ENCODE results near the gene SPOP.
A peak's percentile ranks its signal among the peaks of the same experiment; 100 is the strongest.
"Not testable (repeated sequence)": the region's sequence is repeated elsewhere in the genome, so short reads cannot be mapped to it uniquely, and the experiment has no call there.

SPOP gene

DNA sequence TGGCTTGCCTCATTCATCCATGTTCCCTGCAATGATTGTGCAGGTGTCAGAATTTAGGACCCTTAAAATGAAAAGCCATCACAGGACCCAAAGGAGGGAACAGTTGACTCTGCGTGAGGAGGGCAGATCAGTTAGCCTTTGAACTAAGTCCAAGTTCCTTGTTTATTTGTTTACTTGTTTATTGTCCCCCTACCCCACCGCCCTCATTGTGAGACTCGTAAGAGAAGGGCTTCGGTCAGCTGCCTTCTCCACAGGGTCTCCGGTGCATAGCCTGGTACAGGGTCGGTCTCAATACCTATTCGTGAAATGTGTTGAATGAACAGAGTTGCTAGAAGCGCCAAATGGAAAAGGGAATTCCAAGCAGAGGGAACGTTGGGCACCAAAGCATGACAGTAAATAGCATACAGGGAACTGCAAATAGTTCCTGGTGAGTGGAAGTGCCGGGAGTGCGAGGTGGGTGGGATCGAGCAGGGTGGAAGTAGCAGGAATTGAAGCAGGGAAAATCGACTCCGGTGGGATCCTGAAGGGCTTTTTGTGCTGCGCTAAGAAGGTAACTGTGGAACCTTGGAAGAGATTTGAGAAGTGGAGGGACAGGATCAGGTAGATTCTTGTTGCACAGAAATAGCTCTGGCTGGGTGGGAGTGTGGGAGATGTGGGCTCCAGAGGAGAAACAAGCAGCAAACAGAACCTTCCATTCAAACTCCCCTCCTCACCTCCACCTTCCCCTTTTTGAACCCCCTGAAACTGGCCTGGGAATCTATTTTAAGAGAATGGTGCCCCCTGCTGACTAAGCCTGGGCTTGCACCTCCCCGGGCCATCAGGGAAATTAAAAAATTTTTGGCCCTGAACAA is 17.2 kb upstream of the SPOP start:
- DNase-seq, result peak; percentile 70 to 71

DNA sequence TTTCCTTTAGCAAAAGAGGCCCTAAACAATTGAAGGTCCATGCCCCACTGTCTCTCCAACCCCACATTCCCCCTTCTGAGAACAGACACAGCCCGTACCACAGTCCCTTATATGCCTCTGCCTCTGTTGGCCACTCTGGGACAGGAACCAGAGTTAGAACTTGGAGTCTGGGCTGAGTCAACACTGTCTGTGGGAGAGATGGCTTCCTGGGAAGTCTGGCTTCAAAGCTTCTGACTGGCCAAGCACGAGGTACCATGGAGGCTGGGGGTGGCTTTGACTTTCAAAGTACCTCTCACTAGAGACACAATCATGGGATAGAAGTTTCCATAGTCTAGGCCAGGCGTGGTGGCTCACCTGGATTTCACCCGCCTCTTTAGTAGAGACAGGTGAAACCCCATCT is 14.9 kb upstream of the SPOP start:
- DNase-seq, result no peak

DNA sequence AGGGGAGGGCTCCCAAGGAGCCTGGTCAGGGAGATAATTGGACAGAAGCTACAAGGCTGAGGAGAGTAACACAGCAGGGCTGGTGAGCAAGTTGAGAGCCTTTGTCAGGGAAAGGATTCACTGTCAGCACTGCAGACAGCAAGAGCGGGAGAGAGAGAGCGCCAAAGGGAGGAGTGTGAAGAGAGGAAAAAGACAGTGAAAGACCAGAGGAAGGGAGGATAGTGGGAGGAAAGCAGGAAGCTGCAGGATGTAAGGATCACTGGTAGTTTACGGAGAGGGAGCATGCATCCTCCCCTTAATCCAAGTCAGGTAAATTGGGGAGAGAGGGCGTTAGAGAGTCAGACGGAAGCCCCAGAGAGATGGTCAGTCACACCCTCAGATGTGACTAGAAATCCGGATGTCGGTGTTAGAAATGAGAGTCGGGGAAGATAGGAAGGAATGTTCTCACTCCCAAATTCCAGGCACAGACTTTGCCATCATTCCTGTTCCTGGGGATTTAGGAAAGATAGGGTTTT is 13.8 kb upstream of the SPOP start:
- no peak for DNase-seq

DNA sequence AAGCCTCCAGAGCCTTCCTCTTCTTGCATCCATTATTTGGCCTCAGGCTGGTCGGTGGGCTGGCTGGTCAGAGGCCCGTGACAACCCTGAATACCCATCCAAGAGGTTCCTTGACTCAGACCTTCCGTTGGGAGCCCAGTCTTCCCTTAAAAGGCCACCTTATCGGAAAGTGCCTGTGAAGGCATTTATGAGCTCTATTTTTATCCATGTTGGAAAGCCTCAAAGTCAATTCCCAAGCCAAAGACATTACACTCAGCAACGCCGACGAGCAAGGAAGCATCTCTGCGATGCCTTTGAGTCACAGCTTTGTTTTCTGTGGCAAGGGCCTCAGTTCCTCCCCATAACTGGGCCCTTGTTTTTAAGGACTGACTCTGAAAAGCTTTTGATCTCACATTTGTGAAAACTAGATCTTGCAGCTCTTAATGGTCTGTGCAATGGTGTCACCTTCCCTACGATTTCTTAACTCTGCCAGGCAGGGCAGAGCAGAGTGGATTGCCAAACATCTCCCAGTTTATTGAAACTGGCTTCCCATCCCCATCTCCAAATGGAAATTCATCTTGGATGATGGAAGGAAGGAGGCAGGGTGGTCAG is 13.3 kb upstream of the SPOP start:
- DNase-seq, result no peak

DNA sequence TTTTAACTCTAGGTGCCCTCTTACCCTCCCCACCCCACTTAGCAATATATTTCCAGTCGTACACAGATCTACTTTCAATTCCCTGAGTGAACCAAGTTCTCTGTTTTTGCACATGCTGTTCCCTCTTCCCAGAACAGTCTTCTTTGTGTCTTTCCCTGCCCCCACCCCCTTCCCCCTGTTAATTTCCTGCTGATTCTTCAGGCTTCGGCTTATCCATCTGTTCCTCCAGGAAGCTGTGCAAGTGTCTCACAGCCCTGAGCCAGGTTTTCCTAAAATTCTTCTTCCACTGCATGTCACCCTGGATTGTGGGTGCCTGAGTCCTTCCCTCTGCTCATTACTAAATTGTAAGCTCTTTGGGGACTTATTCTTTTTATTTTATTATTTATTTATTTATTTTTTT is 12.4 kb upstream of the SPOP start:
- DNase-seq, result no peak

DNA sequence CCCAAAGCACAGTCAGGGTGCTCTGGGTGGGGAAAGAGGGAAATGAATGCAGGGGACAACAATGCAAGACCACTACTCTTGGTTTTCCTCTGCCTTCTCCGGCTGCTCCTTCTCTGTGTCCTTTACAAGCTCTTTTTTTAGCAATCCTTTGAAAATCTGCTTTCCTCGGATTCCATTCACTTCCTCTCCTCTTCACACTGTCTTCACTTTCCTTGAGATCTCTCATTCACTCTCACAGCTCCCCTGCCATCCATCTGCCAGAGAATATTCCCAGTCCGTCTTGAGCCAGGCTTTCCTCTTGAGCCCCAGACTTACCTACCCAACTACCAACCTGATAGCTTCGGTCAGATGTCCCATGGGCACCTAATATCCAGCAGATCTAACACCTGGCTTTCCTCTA is 11.0 kb upstream of the SPOP start:
- DNase-seq, result no peak

DNA sequence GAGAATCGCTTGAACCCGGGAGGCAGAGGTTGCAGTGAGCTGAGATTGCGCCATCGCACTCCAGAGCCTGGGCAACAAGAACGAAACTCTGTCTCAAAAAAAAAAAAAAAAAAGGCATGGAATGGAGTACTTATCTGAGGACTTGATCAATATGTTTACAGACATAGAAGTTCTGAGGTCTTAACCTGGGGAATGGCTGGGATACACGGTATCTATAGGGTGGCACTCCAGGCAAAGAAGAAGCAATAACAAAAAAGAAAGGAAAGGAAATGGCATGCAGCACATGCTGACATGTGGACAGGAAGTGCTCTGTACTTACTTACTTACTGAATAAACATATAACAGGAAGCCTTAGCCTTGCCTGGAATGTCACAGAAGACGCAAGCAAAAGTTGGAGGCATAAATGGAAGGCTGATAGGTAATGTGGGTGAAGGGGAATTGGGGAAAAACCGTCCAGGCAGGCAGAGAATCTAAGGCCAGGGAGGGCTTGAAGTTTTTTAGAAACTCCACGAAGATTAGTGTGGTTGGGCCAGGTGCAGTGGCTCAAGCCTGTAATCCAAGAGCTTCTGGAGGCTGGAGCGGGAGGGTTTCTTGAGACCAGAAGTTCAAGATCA is 10.1 kb upstream of the SPOP start:
- DNase-seq, result peak; percentile 37 to 50

DNA sequence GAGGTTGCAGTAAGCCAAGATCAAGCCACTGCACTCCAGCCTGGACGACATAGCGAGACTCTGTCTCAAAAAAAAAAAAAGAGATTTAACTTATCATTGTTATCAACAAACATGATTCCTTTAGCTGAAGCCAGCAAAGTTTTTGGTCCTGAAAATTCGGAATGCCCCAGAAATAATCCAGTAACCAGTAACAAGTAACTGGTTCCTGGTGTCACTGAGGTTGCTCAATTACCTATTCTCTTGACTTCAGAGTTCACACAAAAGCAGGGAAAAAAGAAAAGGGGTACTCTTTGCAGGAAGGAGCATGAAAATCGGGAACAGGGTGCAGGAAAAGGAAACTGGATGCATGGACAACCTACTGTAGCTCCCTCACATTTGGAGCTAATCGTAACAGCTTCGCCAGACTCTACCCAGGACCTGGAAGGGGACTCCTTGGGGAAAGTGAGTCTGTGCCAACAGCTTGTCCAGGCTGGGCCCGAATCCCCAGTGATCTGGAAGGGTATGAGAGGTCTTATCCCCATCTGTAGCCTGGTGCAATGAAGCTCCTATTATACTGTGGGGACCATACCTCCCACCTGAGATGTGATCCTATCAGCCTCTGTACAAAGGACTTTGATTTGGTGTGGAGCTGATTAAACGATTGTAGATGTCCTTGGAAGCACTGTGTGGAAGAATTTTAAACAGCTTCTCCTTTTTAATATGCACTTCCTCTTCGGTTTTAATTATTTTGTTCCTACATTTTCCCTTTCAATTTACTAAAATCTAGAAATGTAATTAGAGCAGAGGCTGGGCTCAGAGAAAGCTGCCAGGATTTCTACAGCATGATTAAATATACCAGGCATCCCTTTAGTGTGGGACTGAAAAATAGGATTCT is 3.4 kb upstream of the SPOP start:
- DNase-seq, result peak; percentile 26 to 46

DNA sequence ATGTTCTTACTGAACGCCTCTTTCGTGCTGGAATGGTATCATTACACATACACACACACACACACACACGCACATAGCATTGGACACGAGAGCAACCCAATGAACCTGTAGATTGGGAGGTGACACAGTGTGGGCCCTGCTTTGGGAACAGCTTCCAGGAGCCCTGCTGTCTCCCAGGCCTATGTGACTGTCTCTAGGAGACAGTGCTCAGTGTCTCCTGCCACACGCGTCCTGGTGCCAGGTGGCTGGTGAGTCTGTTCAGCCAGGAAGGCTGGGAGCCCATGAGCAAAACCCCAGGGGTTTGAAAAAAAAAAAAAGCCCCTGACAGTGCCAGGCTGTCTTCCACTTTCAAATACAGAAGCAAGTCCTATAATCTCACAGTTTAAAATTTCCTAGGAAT is 2.4 kb upstream of the SPOP start:
- DNase-seq, result no peak

DNA sequence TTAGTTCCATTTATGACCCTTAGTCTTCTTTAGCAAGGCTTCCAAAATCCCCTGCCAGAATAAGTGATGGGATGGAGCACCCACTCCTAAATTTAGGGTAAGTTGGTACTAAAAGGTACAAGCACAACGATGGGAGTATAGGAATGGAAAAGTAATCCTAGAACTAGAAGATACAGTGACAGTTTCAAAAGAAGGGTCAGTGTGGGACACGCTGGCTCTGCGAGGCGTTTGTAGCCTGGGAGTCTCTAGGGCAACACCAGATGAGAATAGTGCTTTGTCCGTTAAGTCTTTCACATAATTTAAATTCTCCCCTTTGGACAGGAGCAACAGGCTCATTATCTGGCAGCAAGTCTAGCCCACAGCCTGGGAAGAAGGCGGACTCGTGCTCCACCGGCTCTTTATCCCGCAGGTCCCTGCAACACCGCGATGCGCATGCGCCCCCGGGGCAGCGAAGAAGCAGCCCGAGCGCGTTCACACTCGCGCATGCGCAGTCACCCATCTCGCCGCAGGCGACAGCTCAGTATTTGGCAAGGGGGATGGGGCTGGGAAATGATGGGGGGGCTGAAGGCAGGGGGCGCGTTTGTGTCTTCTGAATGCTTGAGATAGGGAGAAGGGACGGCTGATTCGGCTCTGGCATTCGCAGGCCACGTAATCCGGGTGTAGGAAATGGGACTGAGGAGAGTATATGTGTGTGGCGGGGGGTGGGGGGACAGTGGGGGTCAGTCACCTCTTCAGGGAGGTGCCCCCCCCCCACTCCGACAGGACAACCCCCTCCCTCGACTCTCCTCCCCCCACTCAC is 564 bp downstream of the SPOP start:
- DNase-seq, result peak; percentile 85 to 88

DNA sequence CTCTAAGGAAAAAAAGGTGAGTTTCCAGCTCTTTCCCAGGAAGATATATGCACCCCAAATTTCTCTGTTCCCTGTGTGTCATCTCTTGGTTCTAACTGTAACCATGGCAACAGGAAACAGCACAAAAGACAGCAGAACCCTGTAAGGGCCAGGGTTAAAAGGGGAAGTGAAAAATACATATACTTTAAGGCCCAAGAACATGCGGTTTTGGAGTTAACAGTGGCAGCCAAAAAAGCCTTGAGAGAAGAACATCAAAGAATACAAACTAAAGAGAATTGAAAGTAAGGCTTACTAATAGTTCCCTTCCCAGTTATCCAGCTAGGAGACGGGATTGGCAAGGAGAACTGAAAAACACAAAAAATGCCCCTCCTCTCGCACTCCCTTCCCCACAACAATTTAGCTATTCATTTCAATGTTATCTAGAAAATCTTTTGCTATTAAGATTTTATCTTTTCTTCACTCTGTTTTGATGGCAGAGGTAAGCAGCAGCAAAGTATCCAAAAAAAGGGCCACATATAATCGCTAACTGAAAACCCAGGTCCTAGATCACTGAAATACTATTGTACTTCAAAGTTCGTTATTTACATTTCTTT is 1.5 kb downstream of the SPOP start:
- DNase-seq, result peak; percentile 99

DNA sequence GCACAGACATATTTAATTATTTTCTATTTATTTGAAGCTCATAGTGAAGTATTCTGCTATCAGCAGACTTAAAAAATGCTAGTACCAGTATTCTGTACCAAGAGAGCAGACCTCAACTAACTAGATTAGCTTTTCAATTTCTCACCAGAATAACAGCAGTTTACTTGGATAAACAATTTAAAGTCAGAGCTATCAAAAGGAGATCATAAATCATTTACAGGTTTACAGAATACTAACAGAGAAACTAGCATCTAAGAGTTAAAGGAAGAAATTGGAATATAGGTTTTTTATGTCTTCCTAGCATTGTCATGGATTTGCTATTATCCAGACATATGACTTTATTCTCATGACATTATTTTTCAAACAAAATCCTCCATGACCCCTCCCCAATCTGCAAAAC is 3.4 kb downstream of the SPOP start:
- no peak for DNase-seq

DNA sequence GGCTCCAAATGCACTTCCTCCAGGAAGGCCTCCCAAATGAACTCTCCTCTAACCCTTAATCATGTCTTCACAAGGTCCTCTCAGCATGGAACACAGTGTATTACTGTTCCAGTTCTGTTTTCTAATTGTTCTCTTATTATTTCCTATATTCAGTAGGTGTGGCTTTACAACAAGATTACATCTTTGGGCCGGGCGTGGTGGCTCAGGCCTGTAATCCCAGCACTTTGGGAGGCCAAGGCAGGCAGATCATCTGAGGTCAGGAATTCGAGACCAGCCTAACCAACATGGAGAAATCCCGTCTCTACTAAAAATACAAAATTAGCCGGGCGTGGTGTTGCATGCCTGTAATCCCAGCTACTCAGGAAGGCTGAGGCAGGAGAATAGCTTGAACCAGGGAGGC is 4.2 kb downstream of the SPOP start:
- DNase-seq, result not testable (repeated sequence)

DNA sequence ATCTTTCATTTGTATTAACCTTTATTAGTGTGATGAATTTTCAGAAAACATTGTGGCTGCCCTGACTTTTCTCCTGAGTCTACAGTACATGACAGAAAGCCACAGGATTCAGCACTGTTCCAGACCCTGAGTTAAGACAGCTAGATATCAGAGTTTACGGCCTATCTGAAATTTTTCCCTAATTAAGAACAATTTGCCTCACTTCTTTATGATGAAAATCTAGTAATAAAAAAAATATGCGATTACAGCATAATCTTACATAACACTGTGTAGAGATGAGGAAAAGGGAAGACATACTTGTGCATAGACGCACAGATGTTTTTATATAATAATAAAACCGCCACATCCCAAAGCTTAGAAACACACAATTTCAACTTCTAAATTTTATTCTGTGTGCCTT is 7.3 kb downstream of the SPOP start:
- no peak for DNase-seq

DNA sequence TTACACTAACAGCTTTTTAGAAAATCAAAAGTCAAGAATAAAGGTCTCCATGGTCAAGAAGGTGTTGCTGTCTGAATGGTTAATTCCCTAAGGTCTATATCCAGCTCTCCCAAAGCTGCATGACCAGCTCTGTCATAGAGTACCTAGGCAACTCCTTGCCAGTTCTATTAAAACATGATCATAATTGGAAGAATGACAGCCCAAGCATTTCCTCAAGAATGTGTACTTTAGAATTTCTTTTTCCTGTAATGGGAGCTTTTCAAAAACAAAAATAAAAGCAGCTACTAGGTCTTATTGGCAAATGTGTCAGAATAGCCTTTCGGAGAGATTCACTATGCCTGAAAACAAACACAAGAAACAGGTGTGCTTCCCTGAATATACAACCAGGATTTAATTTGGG is 7.9 kb downstream of the SPOP start:
- DNase-seq, result no peak

DNA sequence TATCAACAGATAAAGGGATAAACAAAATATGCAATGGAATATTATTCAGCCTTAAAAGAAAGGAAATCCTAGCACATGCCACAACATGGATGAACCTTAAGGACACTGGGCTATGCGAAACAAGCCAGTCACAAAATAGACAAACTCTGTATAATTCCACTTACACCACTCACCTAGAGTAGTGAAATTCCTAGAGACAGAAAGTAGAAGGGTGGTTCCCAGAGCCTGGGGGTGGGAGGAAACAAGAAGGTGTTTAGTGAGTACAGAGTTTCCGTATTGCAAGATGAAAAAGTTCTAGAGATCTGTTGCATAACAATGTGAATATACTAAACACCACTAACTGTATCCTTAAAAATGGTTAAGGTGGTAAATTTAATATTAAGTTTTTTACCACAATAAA is 10.0 kb downstream of the SPOP start:
- DNase-seq, result no peak

DNA sequence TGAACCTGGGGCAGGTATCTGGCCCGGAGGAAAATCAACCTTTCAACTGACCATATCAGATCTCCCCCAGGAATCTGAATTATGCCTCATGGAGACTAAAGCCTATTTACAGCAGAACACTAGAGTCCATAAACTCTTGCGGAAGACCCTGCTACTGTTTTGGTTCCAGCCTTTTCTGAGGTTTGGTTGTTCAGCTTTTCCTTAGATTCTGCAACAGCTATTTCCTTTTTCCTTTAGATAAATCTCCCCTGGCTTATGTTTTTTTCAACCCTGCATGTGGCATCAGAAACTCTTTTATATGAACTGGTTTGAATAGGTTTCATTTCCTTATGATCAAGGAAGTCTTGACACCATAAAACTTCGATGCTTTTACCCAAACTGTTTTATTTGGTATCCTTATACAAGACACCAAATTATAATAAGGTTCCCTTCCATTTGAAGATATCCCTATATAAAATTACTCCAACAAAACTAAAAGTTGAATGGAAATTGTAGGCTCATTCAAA is 13.1 kb downstream of the SPOP start:
- no peak for DNase-seq

DNA sequence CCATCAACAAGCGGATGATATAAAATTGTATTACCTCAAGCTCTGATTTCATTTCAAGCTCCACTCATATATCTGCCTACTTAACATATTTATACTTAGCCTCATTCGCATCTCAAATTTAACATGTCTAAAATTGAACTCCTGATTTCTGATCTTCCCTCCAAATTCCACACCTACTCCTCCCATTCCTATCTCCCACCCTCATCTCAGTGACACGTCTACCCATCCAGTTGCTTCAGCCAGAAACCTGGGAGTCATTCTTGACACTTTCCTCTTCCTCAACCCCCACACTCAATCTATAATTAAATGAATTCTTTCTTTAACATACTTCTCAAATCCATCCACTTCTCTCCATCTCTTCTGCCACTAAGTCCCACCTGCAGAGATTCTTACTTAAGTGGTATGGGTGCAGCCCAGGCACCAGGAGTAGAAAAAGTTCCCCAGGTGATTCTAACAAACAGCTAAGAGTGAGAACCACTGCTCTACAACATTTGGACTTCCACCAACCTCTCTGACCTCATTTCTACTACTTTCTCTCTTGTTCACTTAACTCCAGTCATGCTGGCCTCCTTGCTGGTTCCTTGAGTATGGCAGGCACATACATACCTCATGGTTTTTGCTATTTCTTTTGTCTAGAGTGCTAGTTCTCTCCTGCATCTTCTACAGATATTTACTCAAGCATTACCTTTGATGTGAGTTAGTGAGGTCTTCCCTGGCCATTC is 18.1 kb downstream of the SPOP start:
- DNase-seq, result no peak

DNA sequence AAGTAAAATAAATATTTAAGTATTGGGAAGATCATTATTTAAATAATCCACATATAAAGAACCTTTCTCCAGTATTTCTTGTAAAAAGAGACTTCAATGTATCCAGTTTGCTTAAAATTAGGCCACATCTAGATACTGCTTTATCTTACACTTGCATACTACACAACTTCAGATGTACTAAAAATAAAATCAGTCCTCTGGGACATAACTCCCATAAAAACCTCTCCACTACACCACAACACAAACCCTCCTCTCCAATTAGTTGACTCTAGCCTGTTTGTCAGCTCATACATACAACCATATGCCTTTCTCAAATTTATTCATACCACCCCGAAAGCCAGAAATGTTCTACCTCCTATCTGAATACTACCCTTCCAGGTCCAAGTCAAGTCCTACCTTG is 21.6 kb downstream of the SPOP start:
- DNase-seq, result no peak

DNA sequence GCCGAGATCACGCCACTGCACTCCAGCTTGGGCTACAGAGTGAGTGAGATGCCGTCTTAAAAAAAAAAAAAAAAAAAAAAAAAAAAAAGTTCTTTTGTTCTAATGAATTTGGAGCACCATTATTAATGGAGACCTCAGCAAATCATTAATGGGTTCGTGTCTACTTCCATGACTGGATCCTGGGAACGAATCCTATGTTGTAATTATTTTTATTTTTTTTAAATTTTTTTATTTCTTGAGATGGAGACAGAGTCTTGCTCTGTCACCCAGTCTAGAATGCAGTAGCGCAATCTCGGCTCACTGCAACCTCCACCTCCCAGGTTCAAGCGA is 30.7 kb downstream of the SPOP start:
- no peak for DNase-seq
